Hematopoietic multipotent progenitor cell treated with erythropoietin and hydrocortisone succinate and interleukin-3 and kit ligand, for 15 days (in vitro differentiated cells): ENCODE results near the gene SINHCAF.

Experiments
- DNase-seq: peaks from one replicate; pipeline ENCODE4 v3.0.0-alpha.2; 2015; ENCODE audit warnings: low spot score

Gene SINHCAF

DNA sequence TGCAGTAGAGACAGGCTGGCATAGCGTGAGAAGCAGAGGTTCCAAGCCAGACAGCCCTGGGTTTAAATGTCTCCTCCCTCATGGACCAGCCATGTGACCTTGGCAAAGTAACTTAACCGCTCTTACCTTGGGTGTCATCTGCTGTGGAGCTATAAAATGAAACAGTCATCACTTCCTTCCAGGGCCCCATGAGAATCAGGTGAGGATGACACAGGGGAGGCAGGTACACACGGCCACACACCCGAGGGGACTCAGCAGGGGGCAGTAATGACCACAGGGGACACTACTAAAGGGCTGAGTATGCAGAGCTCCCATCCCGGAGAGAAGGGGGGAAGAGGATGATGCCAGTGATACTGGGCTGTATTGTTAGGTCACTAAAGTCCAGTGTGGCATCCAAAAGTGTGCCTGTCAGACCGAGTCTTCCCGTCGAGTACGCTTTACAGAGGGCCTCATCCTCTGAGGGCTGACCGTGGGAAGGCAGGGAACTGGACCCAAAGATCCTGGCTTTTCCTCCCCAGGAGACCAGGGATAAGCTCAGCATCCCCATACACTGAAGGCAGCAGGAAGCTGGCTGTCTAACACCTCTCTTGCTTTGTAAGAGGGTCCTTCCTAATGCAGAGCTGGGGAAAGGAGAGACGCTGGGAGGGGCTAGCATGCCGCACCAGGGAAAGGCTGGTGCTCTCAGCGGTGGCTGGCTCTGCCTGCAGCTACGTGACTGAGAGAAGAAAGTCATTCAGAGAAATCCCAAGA, 94.2 kb downstream of the SINHCAF start:
- DNase-seq: no peak
